ENCODE data around the gene ABLIM2.
"Not testable (repeated sequence)": the region's sequence is repeated elsewhere in the genome, so short reads cannot be mapped to it uniquely, and the experiment has no call there.

ABLIM2 gene

GRCh38 chr4:7933651-7934510, 224.7 kb downstream of the ABLIM2 start:
- DNase-seq (ENCODE audit: low read depth) = no peak

GRCh38 chr4:7932287-7932686, 226.3 kb downstream of the ABLIM2 start:
- DNase-seq (ENCODE audit: low read depth) = no peak

GRCh38 chr4:7929118-7929951, 229.3 kb downstream of the ABLIM2 start:
- no peak for DNase-seq (ENCODE audit: low read depth)

- DNase-seq (ENCODE audit: low read depth) = no peak
Observed at GRCh38 chr4:7928711-7929110, 229.9 kb downstream of the ABLIM2 start.

GRCh38 chr4:7926822-7927221, 231.8 kb downstream of the ABLIM2 start:
- DNase-seq (ENCODE audit: low read depth) = no peak

- no peak for DNase-seq (ENCODE audit: low read depth)
Observed at GRCh38 chr4:7924570-7924969, 234.0 kb downstream of the ABLIM2 start.

GRCh38 chr4:7924163-7924562, 234.4 kb downstream of the ABLIM2 start:
- no peak for DNase-seq (ENCODE audit: low read depth)

- no peak for DNase-seq (ENCODE audit: low read depth)
Observed at GRCh38 chr4:7922466-7922865, 236.1 kb downstream of the ABLIM2 start.

- no peak for DNase-seq (ENCODE audit: low read depth)
Observed at GRCh38 chr4:7918981-7919380, 239.6 kb downstream of the ABLIM2 start.

GRCh38 chr4:7918187-7918586, 240.4 kb downstream of the ABLIM2 start:
- DNase-seq (ENCODE audit: low read depth) = not testable (repeated sequence)

- no peak for DNase-seq (ENCODE audit: low read depth)
Observed at GRCh38 chr4:7917669-7918068, 240.9 kb downstream of the ABLIM2 start.

- no peak for DNase-seq (ENCODE audit: low read depth)
Observed at GRCh38 chr4:7915875-7916242, 242.8 kb downstream of the ABLIM2 start.
